ENCODE measurements around the gene CRB1. TPM values are rescaled to one million over a fixed set of nuclear protein-coding genes. Genes with fewer than 3 reads are reported as not detected.

CRB1 gene
- total and polyA plus RNA-seq, 8 donors, result under 0.01 to 0.20 (median 0.09) TPM; not detected in 4

DNA sequence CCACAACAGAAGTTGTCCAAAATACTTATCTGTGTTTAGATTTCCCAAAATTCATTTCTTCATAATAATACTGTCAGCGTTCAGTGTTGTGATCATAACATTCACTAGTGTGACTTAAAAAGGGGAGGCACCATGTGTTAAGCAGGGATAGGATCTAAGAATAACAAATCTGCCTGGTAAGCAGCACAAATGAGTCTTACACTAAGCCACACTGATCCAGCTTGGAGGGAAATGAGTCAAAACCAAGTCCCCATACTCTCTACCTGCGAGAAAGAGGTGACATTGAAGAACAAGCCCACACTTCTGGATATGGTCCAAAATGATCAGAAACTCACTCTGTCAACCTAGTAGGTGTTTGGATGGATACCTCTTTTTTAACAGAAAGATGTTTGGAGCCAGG lies 145.5 kb downstream of the CRB1 start:
- ATAC-seq (no peak), FAIRE-seq (no peak), DNase-seq (no peak)
- Histone ChIP-seq H3K36me3 (no peaks in the 10 kb centered on the region), H3K4me3 (no peak overlapping the region), H3K27me3 (no peaks in the 10 kb centered on the region), H3K27ac (no peak overlapping the region), H3K4me1 (no peaks in the 10 kb centered on the region), H3K9me3 (no peaks in the 10 kb centered on the region)
- TF ChIP-seq, protein P1, sequence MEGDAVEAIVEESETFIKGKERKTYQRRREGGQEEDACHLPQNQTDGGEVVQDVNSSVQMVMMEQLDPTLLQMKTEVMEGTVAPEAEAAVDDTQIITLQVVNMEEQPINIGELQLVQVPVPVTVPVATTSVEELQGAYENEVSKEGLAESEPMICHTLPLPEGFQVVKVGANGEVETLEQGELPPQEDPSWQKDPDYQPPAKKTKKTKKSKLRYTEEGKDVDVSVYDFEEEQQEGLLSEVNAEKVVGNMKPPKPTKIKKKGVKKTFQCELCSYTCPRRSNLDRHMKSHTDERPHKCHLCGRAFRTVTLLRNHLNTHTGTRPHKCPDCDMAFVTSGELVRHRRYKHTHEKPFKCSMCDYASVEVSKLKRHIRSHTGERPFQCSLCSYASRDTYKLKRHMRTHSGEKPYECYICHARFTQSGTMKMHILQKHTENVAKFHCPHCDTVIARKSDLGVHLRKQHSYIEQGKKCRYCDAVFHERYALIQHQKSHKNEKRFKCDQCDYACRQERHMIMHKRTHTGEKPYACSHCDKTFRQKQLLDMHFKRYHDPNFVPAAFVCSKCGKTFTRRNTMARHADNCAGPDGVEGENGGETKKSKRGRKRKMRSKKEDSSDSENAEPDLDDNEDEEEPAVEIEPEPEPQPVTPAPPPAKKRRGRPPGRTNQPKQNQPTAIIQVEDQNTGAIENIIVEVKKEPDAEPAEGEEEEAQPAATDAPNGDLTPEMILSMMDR (IDR thresholded peaks at IDR 0.05), result no peak
- intact Hi-C loops (cut with DNase I), result no loop called here
- whole genome bisulfite sequencing, 2 donors, result 71 to 72% methylated on average over 2 of the region's 2 CpGs

GRCh38 chr1:197415221-197415620 lies 147.2 kb downstream of the CRB1 start:
- Histone ChIP-seq H3K27me3 (no peaks in the 10 kb centered on the region), H3K27ac (no peak overlapping the region), H3K9me3 (no peaks in the 10 kb centered on the region), H3K4me1 (no peaks in the 10 kb centered on the region), H3K4me3 (no peak overlapping the region), H3K36me3 (no peaks in the 10 kb centered on the region)
- 61 to 73% methylated on average over 3 of the region's 3 CpGs for WGBS, 2 donors
- DNase-seq (no peak), FAIRE-seq (no peak), ATAC-seq (no peak)
- TF ChIP-seq, protein P1 (IDR thresholded peaks at IDR 0.05), result no peak
- intact Hi-C loops (cut with DNase I), result no loop called here

DNA sequence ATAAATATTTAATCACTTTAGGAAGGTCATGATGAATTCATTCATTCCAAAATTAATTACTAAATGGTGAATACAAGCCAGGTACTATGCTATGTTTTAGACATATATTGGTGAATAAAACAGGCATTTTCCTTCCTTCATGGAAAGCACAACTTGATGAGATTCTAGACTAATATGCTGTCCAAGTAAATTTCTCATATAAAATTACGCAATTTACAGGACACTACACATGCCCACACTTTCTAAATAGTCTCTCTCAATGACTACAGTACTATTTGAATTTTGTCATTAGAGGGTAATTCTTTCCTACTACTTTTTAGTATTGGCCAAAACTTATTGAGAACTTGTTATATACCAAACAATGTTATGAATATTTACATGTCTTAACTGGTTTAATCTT lies 150.6 kb downstream of the CRB1 start:
- no peak for FAIRE-seq

GRCh38 chr1:197422993-197423392 lies 154.9 kb downstream of the CRB1 start:
- TF ChIP-seq, protein P1 (IDR thresholded peaks at IDR 0.05), result no peak
- no peaks in the 10 kb centered on the region for H3K9me3 ChIP-seq
- H3K27me3 ChIP-seq, result no peaks in the 10 kb centered on the region
- DNase-seq (no peak), ATAC-seq (no peak), FAIRE-seq (no peak)
- no peak overlapping the region for H3K4me3 ChIP-seq
- no peaks in the 10 kb centered on the region for H3K4me1 ChIP-seq
- no peaks in the 10 kb centered on the region for H3K36me3 ChIP-seq
- 90 to 91% methylated on average over 1 of the region's 1 CpG for WGBS, 2 donors
- H3K27ac ChIP-seq, result no peak overlapping the region
- intact Hi-C loops (cut with DNase I), result no loop called here

More for the DNA sequence above, 150.6 kb downstream of the CRB1 start:
- Histone ChIP-seq H3K9me3 (no peaks in the 10 kb centered on the region), H3K27ac (no peak overlapping the region), H3K4me1 (no peaks in the 10 kb centered on the region), H3K4me3 (no peak overlapping the region), H3K27me3 (no peaks in the 10 kb centered on the region), H3K36me3 (no peaks in the 10 kb centered on the region)
- 89 to 91% methylated on average over 1 of the region's 1 CpG for WGBS, 2 donors
- no peak for DNase-seq
- ATAC-seq, result no peak
- intact Hi-C loops (cut with DNase I), result no loop called here
- TF ChIP-seq, protein P1 (IDR thresholded peaks at IDR 0.05), result no peak

DNA sequence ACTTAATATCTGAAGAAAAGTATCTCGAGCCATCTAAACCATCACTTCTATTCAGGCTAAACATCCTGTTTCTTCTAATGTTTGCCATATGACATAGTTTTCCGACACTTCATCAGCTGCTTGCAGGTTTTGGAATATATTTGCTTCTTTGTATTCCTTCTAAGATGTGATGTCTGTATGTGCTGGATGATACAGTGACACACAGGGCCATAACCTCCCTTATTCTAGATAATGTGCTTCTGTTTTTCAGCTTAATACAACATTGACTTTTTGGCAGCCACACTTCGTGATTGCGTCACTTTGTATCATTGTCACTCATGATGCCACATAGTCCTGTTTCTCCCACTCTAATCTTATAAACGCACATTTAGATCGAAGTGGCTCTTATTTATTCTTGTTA lies 156.3 kb downstream of the CRB1 start:
- H3K4me3 ChIP-seq, result no peak overlapping the region
- H3K9me3 ChIP-seq, result no peaks in the 10 kb centered on the region
- no peak overlapping the region for H3K27ac ChIP-seq
- no peaks in the 10 kb centered on the region for H3K27me3 ChIP-seq
- WGBS, 2 donors, result 70 to 75% methylated on average over 6 of the region's 6 CpGs
- no peaks in the 10 kb centered on the region for H3K36me3 ChIP-seq
- TF ChIP-seq, protein P1 (IDR thresholded peaks at IDR 0.05), result no peak
- H3K4me1 ChIP-seq, result no peaks in the 10 kb centered on the region
- intact Hi-C loops (cut with DNase I), result no loop called here
- ATAC-seq (no peak), DNase-seq (no peak), FAIRE-seq (no peak)
